Stimulated activated CD8-positive, alpha-beta memory T cell treated with anti-CD3 and anti-CD28 coated beads, Interleukin-4, amount 100 ng/mL, for 1 hour (primary cell): ENCODE measurements around the gene MEIS3.
"Not testable (repeated sequence)": the region's sequence is repeated elsewhere in the genome, so short reads cannot be mapped to it uniquely, and the experiment has no call there.

Source experiments
- DNase-seq, 2 donors: peaks; one replicate each; pipeline ENCODE4 v3.0.0-alpha.2; 2020; ENCODE audit warnings: low read depth in 2 of 2, low spot score in 1 of 2

Gene MEIS3

DNA sequence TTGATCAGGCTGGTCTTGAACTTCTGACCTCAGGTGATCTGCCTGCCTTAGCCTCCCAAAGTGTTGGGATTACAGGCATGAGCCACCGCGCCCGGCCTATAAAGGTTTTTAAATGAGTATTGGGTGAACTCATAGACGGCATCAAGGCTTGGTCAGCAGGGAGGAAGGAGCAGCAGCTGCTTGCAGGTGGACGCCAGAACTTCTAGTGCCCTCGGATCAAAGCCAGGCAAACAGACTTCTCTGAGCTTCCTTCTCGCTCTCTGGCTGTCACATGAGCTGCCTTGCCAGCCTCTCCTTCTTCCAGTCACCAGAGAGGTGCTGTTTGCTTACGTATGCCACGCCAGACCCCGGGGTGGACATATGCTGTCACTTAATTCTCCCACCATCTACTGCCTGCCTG lies 53.9 kb downstream of the MEIS3 start:
- not testable (repeated sequence) for DNase-seq

DNA sequence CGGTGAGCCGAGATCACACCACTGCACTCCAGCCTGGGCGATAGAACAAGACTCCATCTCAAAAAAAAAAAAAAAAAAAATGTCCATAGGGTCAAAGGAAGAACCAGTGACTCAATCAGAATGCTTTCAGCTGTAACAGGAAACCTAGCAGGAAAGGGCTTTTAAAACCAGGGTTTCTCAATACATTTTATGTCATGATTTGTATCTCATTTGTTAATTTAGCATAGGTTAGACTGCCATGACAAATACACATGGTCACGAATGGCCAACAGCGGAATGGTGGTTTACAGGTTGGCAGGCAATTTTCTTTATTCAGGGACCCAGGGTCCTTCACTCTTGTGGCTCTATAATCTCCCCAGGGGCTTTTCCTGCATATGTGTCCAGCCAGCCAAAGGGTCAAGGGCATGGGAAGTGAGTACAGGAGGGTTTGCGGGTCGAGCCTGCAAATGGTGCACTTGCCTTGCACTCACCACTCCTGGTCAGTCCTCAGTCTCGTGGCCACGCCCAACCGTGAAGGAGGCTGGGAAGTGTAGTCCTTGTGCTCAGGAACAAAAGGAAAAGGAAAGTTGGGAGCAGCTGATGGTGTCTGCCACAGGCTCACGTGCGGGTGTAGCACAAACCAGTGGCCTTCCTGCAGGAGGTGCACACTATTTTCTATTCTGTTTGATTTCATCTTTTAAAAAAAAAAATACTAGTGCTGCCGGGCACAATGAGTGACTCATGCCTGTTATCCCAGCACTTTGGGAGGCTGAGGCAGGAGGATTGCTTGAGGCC lies 55.4 kb downstream of the MEIS3 start:
- DNase-seq, result no peak

GRCh38 chr19:47362321-47362720 lies 57.0 kb downstream of the MEIS3 start:
- no peak for DNase-seq

- DNase-seq, result no peak
These were observed 60.4 kb downstream of the MEIS3 start for GRCh38 chr19:47358936-47359335.

GRCh38 chr19:47357788-47358680 lies 61.3 kb downstream of the MEIS3 start:
- DNase-seq, result no peak

- DNase-seq, result no peak
These were observed 62.4 kb downstream of the MEIS3 start for GRCh38 chr19:47356900-47357299.

DNA sequence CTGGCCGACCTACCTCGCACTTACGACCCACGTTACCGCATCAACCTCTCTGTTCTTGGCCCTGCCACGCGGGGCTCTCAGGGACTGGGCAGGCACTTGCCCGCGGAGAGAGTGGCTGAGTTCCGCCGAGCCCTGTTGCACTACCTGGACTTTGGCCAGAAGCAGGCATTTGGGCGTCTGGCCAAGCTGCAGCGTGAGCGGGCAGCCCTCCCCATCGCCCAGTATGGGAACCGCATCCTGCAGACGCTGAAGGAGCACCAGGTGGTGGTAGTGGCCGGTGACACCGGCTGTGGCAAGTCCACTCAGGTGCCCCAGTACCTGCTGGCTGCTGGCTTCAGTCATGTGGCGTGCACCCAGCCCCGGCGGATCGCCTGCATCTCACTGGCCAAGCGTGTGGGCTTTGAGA lies 66.0 kb downstream of the MEIS3 start:
- DNase-seq, result no peak
